ENCODE data around the gene MMD2. TPM values are rescaled to one million over a fixed set of nuclear protein-coding genes. Genes with fewer than 3 reads are reported as not detected.
A peak's percentile ranks its signal among the peaks of the same experiment; 100 is the strongest.

MMD2 gene
- total RNA-seq: under 1 TPM in 1 of 9 donors, not detected in 8; 0.17 TPM
- polyA plus RNA-seq: under 1 TPM in 1 of 3 donors, not detected in 2; 0.03 TPM
- long read RNA-seq, donor 1: 0 reads
- long read RNA-seq, donor 2: 0 reads
- long read RNA-seq, donor 3: 0 reads
- long read RNA-seq, donor 4: 0 reads
- long read RNA-seq, donor 5: 0 reads
- long read RNA-seq, donor 6: 0 reads
- long read RNA-seq, donor 7: 0 reads
- long read RNA-seq, donor 8: 0 reads
- long read RNA-seq, donor 9: 0 reads
- long read RNA-seq, donor 10: 0 reads

DNA sequence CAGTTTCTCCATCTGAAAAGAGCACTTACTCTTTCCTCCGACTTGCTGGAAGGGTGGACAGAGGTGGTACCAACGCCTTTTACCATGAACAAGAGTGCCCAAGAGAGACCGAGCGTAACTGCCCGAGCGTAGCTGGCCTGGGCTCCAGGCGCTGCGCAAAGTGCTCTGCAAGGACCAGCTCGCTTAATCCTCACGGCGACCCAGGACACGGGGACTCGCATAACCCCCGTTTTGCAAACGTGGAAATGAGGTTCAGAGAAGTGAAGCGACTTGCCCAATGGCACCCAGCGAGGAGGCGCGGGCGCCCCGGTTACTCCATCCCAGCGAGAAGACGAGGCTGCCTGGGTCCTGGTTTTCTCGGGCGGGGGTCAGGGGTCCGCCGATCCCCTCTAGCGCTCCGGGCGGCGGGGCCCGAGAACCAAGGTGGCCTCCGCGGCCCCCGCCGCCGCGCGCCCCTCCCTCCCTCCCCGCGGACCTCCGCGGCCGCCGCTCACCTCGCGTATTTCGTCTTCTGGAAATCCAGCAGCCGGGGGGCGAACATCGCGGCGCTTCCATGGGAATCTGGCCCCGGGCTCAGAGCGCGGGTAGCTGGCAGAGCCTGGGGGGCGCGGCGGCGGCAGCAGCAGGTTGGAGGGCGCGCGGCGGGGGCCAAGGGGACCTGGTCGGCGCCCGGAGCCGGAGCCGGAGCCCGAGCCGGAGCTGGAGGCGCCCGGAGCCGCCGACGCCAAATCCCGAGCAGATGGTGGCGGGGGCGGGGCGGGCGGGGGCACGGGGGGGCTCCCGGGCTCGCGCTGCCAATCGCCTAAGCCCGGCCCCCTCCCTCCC is at the start of gene MMD2:
TSS of gene MMD2 (minus strand) at position 711 of the 825 bp plus-strand sequence. CDS start at position 541, 170 bp downstream.
- Histone ChIP-seq H3K36me3 (replicated peaks in 1 of 2) (no peaks in the 10 kb centered on the region), H3K4me3 (peak within 1 kb of the TSS in 1 of 4 donors; percentile 51), H3K27ac (no peak within 1 kb of the TSS), H3K9me3 (replicated peaks in 1 of 3) (no peaks in the 10 kb centered on the region), H3K27me3 (peaks cover 23% of the 10 kb centered on the region), H3K4me1 (replicated peaks in 1 of 2) (peaks cover 4 to 8% of the 10 kb centered on the region in 2 donors)
- TF ChIP-seq, protein P1, sequence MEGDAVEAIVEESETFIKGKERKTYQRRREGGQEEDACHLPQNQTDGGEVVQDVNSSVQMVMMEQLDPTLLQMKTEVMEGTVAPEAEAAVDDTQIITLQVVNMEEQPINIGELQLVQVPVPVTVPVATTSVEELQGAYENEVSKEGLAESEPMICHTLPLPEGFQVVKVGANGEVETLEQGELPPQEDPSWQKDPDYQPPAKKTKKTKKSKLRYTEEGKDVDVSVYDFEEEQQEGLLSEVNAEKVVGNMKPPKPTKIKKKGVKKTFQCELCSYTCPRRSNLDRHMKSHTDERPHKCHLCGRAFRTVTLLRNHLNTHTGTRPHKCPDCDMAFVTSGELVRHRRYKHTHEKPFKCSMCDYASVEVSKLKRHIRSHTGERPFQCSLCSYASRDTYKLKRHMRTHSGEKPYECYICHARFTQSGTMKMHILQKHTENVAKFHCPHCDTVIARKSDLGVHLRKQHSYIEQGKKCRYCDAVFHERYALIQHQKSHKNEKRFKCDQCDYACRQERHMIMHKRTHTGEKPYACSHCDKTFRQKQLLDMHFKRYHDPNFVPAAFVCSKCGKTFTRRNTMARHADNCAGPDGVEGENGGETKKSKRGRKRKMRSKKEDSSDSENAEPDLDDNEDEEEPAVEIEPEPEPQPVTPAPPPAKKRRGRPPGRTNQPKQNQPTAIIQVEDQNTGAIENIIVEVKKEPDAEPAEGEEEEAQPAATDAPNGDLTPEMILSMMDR (IDR thresholded peaks at IDR 0.05): no peak
- no peak for TF ChIP-seq POLR2A (IDR thresholded peaks at IDR 0.05)
- WGBS, 4 donors: 3 to 21% (median 12%) methylated on average over 1 to 87 of the region's 87 CpGs
- no peak for DNase-seq
- intact Hi-C loops (cut with DNase I): no loop called here

DNA sequence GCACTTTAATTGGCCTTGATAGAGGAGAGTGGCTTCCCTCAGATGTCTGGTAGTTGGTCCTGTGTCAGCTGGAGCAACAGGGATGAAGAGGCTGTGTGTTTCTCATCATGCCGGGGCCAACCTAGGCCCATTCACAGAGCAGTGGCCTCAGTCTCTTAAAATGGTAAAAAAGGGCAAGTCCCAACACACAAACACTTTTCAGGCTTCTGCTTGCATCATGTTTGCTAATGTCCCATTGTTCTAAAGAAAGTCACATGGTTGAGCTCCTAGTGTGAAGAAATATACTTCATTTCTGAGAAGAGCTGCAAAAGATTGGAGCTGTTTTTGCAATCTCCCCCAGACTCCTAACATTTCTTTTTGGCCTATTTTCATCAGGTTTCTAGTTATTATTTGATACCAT is 46.1 kb upstream of the MMD2 start:
- H3K27ac ChIP-seq: no peak overlapping the region
- H3K4me1 ChIP-seq (replicated peaks in 1 of 2): no peaks in the 10 kb centered on the region
- intact Hi-C loops (cut with DNase I): no loop called here
- WGBS, 4 donors: 50 to 84% (median 73%) methylated on average over 1 of the region's 1 CpG
- TF ChIP-seq POLR2A (IDR thresholded peaks at IDR 0.05): no peak
- TF ChIP-seq, protein P1 (IDR thresholded peaks at IDR 0.05): no peak
- no peaks in the 10 kb centered on the region for H3K27me3 ChIP-seq
- no peaks in the 10 kb centered on the region for H3K36me3 ChIP-seq (replicated peaks in 1 of 2)
- no peaks in the 10 kb centered on the region for H3K9me3 ChIP-seq (replicated peaks in 1 of 3)
- DNase-seq: no peak
- no peak overlapping the region for H3K4me3 ChIP-seq

GRCh38 chr7:5001911-5002310 is 42.9 kb upstream of the MMD2 start:
- Histone ChIP-seq H3K4me1 (replicated peaks in 1 of 2) (no peaks in the 10 kb centered on the region), H3K27ac (no peak overlapping the region), H3K36me3 (replicated peaks in 1 of 2) (peaks cover 0 to 4% of the 10 kb centered on the region in 2 donors), H3K9me3 (replicated peaks in 1 of 3) (no peaks in the 10 kb centered on the region), H3K27me3 (no peaks in the 10 kb centered on the region), H3K4me3 (no peak overlapping the region)
- DNase-seq: no peak
- intact Hi-C loops (cut with DNase I): no loop called here
- WGBS, 4 donors: 94 to 99% (median 97%) methylated on average over 5 of the region's 5 CpGs
- TF ChIP-seq POLR2A (IDR thresholded peaks at IDR 0.05): no peak
- TF ChIP-seq, protein P1 (IDR thresholded peaks at IDR 0.05): no peak

DNA sequence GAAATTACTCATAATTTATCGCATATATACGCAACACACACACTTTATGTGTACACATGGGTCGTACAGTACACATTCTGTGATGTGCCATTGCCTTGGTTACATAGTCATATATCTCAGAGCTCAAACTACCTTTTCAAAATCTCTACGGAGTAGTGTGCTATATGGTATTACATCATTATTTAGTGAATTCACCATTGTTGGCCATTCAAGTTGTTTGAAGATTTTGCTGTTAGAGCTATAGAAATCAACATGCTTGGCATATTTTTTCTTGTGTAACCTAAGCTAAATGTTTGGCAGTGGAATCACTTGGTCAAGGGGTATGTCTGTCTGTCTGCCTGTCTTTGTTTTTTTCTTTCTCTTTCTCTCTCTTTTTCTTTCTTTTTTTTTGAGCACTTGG is 42.0 kb upstream of the MMD2 start:
- Histone ChIP-seq H3K36me3 (replicated peaks in 1 of 2) (peaks cover 0 to 13% of the 10 kb centered on the region in 2 donors), H3K4me1 (replicated peaks in 1 of 2) (no peaks in the 10 kb centered on the region), H3K4me3 (no peak overlapping the region), H3K9me3 (replicated peaks in 1 of 3) (no peaks in the 10 kb centered on the region), H3K27ac (no peak overlapping the region), H3K27me3 (no peaks in the 10 kb centered on the region)
- no peak for DNase-seq
- TF ChIP-seq POLR2A (IDR thresholded peaks at IDR 0.05): no peak
- TF ChIP-seq, protein P1 (IDR thresholded peaks at IDR 0.05): no peak
- WGBS, 4 donors: 82 to 93% (median 89%) methylated on average over 4 of the region's 4 CpGs
- intact Hi-C loops (cut with DNase I): no loop called here

Measured in adrenal gland (tissue), 19 donors.